ENCODE data around the gene RHOB. TPM values are rescaled to one million over a fixed set of nuclear protein-coding genes. Genes with fewer than 3 reads are reported as not detected.

RHOB gene
- polyA plus RNA-seq, 1 of the 3 experiments (the other 2 are of a cell fraction): 50.3 TPM

DNA sequence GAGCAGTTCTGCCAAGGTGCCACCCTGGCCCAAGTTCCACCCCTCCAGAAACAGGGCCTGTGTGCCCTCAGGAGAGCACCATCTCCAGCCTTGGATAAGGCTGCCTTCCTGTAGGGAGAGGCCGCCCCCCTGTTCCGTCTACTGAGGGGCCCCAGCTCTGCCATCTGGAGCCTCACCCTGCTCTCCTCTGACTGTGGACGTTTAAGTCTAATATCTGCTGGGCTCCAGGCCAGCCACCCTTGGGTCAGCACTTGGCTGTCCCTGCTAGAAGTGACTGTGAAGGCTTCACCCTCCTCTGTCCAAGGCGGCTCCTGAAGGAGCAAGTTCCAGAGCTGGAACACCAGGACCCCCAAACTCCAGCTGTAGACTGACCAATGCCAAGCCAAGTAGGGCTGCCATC is 26.3 kb downstream of the RHOB start:
- Histone ChIP-seq H3K9me2 (no peaks in the 10 kb centered on the region), H3K79me2 (ENCODE audit: insufficient read depth) (no peaks in the 10 kb centered on the region), H4K20me1 (ENCODE audit: insufficient read depth) (no peaks in the 10 kb centered on the region), H3K4me3 (ENCODE audit: low read depth in 2 of 2, low read length in 1 of 2) (no peak overlapping the region), H2AFZ (ENCODE audit: low read depth) (no peak overlapping the region), H3K4me2 (no peak overlapping the region), H3K4me1 (ENCODE audit: control insufficient read depth in 1 of 2, insufficient read depth in 2 of 2, low read depth in 1 of 2, low read length in 1 of 2) (peaks cover 0 to 12% of the 10 kb centered on the region in 2 experiments; a peak in 1 of 4 replicates), H3K27ac (ENCODE audit: low read depth in 2 of 2, low read length in 1 of 2) (no peak overlapping the region), H3F3A (replicated peaks; ENCODE audit: insufficient read depth) (no peaks in the 10 kb centered on the region), H3K27me3 (ENCODE audit: insufficient read depth) (no peaks in the 10 kb centered on the region), H3K36me3 (replicated peaks in 1 of 2; ENCODE audit: control insufficient read depth in 1 of 2, insufficient read depth in 2 of 2, low read length in 1 of 2) (no peaks in the 10 kb centered on the region), H3K9me3 (no peaks in the 10 kb centered on the region), H3K9ac (no peak overlapping the region)
- ChIA-PET POLR2A (interaction anchor here (1.1 kb wide), 1 partner anchor 26 kb away, joined by 5 read pairs; the partner anchor contains the start of gene RHOB), CTCF (interaction anchor here (0.7 to 2.1 kb wide), 3 partner anchors 9 to 169 kb away, joined by 3 to 6 read pairs (median 5); no protein-coding TSS in a partner anchor)
- no peak for DNase-seq
- WGBS (ENCODE audit: low lambda C conversion rate): 67% methylated on average over 2 of the region's 4 CpGs
- TF ChIP-seq TEAD4 (IDR thresholded peaks at IDR 0.05; ENCODE audit: borderline replicate concordance, insufficient read depth) (no peak), ZBTB33 (IDR thresholded peaks at IDR 0.05; ENCODE audit: borderline replicate concordance, low read depth) (no peak), ELF1 (IDR thresholded peaks at IDR 0.05) (no peak), FOSL2 (IDR thresholded peaks at IDR 0.05; ENCODE audit: borderline replicate concordance, low read depth) (no peak), GABPA (IDR thresholded peaks at IDR 0.05; ENCODE audit: low read depth) (no peak)

DNA sequence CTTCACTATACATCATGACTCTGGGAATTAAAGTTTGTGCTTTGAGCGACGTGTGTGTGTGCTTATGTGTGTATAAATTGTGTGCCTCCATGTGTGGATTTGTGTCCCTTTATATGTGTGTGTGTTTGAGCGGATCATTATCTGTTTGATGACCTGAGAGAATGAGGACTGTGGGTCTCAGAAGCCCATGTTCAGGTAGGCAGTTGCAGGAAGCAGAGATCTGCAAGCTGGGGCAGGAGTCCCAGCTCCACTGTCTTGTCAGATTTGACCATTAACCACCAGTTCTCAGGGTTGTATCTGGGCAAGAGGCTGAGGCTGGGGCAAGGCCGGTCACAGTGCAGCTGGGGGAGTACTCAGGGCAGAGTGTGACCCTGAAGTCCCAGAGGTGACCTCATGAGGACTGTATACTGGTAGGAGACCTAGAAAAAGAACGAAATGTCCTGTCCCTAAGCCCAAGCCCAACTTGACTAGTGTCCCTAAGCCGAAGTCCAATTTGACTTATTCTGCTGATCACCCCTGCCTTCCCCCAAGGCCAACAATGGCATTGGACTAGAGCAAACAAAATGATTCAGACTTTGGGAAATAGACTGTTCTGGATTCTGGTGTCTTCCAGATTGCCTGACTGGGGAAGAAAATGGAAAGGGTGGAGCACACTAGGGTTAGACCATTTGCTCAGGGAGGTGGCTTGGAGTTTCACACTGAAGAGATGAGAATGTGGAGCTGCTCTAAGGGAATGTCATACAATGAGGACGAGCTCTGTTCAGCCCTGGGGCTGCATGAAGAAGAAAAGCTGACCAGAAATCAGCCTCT is 28.1 kb downstream of the RHOB start:
- H3K27me3 ChIP-seq (ENCODE audit: insufficient read depth): no peaks in the 10 kb centered on the region
- H3K4me1 ChIP-seq (ENCODE audit: control insufficient read depth in 1 of 2, insufficient read depth in 2 of 2, low read depth in 1 of 2, low read length in 1 of 2): peaks cover 0 to 12% of the 10 kb centered on the region in 2 experiments; a peak in 1 of 4 replicates
- CTCF ChIA-PET: interaction anchor here (1.4 kb wide), 1 partner anchor 176 kb away, joined by 3 read pairs; the partner anchor contains the start of gene HS1BP3
- no peak overlapping the region for H3K4me3 ChIP-seq (ENCODE audit: low read depth in 2 of 2, low read length in 1 of 2)
- no peak overlapping the region for H3K4me2 ChIP-seq
- no peaks in the 10 kb centered on the region for H4K20me1 ChIP-seq (ENCODE audit: insufficient read depth)
- H2AFZ ChIP-seq (ENCODE audit: low read depth): no peak overlapping the region
- H3F3A ChIP-seq (replicated peaks; ENCODE audit: insufficient read depth): no peaks in the 10 kb centered on the region
- H3K79me2 ChIP-seq (ENCODE audit: insufficient read depth): no peaks in the 10 kb centered on the region
- no peak overlapping the region for H3K9ac ChIP-seq
- POLR2A ChIA-PET: interaction anchor here (1.4 kb wide), 1 partner anchor 28 kb away, joined by 6 read pairs; the partner anchor contains the start of gene RHOB
- H3K36me3 ChIP-seq (replicated peaks in 1 of 2; ENCODE audit: control insufficient read depth in 1 of 2, insufficient read depth in 2 of 2, low read length in 1 of 2): no peaks in the 10 kb centered on the region
- DNase-seq: no peak
- WGBS (ENCODE audit: low lambda C conversion rate): 69% methylated on average over 7 of the region's 7 CpGs
- H3K9me2 ChIP-seq: no peaks in the 10 kb centered on the region
- no peak overlapping the region for H3K27ac ChIP-seq (ENCODE audit: low read depth in 2 of 2, low read length in 1 of 2)
- H3K9me3 ChIP-seq: no peaks in the 10 kb centered on the region
- TF ChIP-seq, protein P1, sequence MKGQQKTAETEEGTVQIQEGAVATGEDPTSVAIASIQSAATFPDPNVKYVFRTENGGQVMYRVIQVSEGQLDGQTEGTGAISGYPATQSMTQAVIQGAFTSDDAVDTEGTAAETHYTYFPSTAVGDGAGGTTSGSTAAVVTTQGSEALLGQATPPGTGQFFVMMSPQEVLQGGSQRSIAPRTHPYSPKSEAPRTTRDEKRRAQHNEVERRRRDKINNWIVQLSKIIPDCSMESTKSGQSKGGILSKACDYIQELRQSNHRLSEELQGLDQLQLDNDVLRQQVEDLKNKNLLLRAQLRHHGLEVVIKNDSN (IDR thresholded peaks at IDR 0.05; ENCODE audit: borderline replicate concordance, low read depth): no peak
- TF ChIP-seq USF2 (IDR thresholded peaks at IDR 0.05; ENCODE audit: borderline replicate concordance, low read depth, low read length) (no peak), NRF1 (IDR thresholded peaks at IDR 0.05; ENCODE audit: low read depth, low read length) (no peak), RXRA (IDR thresholded peaks at IDR 0.05; ENCODE audit: borderline replicate concordance, low read depth) (no peak), FOSL2 (IDR thresholded peaks at IDR 0.05; ENCODE audit: borderline replicate concordance, low read depth) (no peak), SIN3A (IDR thresholded peaks at IDR 0.05; ENCODE audit: borderline replicate concordance, low read depth, low read length) (no peak), RFX5 (IDR thresholded peaks at IDR 0.05; ENCODE audit: low read length) (no peak), SMC3 (IDR thresholded peaks at IDR 0.05; ENCODE audit: low read depth, low read length) (no peak), YY1 (IDR thresholded peaks at IDR 0.05; ENCODE audit: low read depth) (no peak), MXI1 (IDR thresholded peaks at IDR 0.05; ENCODE audit: low read depth, low read length) (no peak), CHD2 (IDR thresholded peaks at IDR 0.05; ENCODE audit: low read length, partially characterized antibody) (no peak), JUND (IDR thresholded peaks at IDR 0.05) (no peak), EZH2phosphoT487 (IDR thresholded peaks at IDR 0.05; ENCODE audit: borderline replicate concordance, low read depth) (no peak), FOXJ3 (CRISPR knock-in tag; IDR thresholded peaks at IDR 0.05) (no peak)
- TF ChIP-seq, protein P2, sequence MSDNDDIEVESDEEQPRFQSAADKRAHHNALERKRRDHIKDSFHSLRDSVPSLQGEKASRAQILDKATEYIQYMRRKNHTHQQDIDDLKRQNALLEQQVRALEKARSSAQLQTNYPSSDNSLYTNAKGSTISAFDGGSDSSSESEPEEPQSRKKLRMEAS (IDR thresholded peaks at IDR 0.05; ENCODE audit: low read depth): no peak
- TF ChIP-seq, protein P3, sequence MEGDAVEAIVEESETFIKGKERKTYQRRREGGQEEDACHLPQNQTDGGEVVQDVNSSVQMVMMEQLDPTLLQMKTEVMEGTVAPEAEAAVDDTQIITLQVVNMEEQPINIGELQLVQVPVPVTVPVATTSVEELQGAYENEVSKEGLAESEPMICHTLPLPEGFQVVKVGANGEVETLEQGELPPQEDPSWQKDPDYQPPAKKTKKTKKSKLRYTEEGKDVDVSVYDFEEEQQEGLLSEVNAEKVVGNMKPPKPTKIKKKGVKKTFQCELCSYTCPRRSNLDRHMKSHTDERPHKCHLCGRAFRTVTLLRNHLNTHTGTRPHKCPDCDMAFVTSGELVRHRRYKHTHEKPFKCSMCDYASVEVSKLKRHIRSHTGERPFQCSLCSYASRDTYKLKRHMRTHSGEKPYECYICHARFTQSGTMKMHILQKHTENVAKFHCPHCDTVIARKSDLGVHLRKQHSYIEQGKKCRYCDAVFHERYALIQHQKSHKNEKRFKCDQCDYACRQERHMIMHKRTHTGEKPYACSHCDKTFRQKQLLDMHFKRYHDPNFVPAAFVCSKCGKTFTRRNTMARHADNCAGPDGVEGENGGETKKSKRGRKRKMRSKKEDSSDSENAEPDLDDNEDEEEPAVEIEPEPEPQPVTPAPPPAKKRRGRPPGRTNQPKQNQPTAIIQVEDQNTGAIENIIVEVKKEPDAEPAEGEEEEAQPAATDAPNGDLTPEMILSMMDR (IDR thresholded peaks at IDR 0.05): no peak

Data from SK-N-SH (cell line).